ENCODE measurements around the gene DGKG. TPM values are rescaled to one million over a fixed set of nuclear protein-coding genes. Genes with fewer than 3 reads are reported as not detected.

The DGKG gene
- polyA plus RNA-seq, 1 donor (not counting 4 experiments of a cell fraction or from before 2014, with no cell fraction given): 0.22 TPM

DNA sequence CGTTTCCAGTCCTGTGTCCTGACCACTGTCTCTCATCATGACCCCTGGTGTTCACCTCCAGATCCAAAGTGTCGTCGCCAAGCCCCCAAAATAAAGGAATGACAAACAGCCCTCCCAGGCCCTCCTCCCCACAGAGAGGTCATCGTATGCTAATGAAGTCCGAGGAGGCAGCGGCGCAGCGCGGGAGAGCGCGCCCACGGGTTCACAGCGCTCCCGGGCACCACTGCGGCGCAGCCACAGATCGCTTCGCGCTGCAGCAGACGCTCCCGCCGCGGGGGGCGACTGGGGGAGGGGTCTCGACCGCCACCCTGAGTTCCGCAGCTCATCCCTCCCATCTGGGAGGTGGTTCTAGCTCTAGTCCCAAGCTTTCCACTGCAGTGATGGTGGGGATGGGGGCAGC lies 1.3 kb downstream of the DGKG start:
- H3K4me3 ChIP-seq (ENCODE audit: control insufficient read depth in 2 of 3, extremely low read depth in 1 of 3, insufficient read depth in 2 of 3, low read depth in 1 of 3, low read length in 3 of 3): no peak overlapping the region

DNA sequence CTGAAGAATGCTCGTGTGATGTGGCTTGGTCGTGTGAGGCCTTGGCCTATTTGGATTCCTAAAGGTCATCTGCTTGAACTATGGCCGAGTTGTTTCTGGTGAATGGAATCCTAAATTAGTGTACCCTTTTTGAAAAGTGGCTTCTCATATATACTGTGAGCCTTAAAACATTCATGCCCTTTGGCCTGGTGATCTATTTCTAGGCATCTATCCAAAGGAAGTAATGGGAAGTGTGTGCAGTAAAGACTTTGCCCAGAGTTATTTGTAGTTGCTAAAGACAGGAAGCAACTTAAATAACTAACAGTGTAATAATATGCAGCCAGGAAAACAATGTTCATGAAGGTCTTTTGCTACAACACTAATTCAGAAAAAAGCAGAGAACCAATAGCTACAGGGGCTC lies 3.0 kb downstream of the DGKG start:
- Histone ChIP-seq H2AFZ (ENCODE audit: control insufficient read depth, low read length) (no peak overlapping the region), H3K9me3 (ENCODE audit: control insufficient read depth, low read depth, low read length) (no peaks in the 10 kb centered on the region), H3K4me1 (ENCODE audit: control insufficient read depth, extremely low read depth, insufficient read depth, low read length) (no peaks in the 10 kb centered on the region), H3K9me1 (ENCODE audit: control insufficient read depth, extremely low read depth, insufficient read depth, low read length) (no peaks in the 10 kb centered on the region), H3K4me2 (ENCODE audit: control insufficient read depth, extremely low read depth, insufficient read depth, low read depth, low read length) (no peak overlapping the region), H4K20me1 (ENCODE audit: control insufficient read depth, extremely low read depth, insufficient read depth, low read length) (no peaks in the 10 kb centered on the region), H3K27me3 (ENCODE audit: control insufficient read depth, extremely low read depth, insufficient read depth, low read length) (peaks cover 56% of the 10 kb centered on the region), H3K79me2 (ENCODE audit: control insufficient read depth, insufficient read depth, low read length) (no peaks in the 10 kb centered on the region), H3K36me3 (ENCODE audit: control insufficient read depth in 2 of 2, extremely low read depth in 1 of 2, insufficient read depth in 2 of 2, low read length in 2 of 2) (no peaks in the 10 kb centered on the region), H3K4me3 (ENCODE audit: control insufficient read depth in 2 of 3, extremely low read depth in 1 of 3, insufficient read depth in 2 of 3, low read depth in 1 of 3, low read length in 3 of 3) (no peak overlapping the region), H3K9ac (ENCODE audit: control insufficient read depth, extremely low read depth, insufficient read depth, low read length) (no peak overlapping the region), H3K27ac (ENCODE audit: control insufficient read depth, insufficient read depth, low read length) (no peak overlapping the region)
- dilution Hi-C loops (cut with MboI; ENCODE audit: extremely low pct_ligation_motif_present, low sequenced_read_pairs): no loop called here
- FAIRE-seq (peak; percentile 5), DNase-seq (ENCODE audit: low read depth, low spot score) (no peak)
- TF ChIP-seq EZH2 (IDR thresholded peaks at IDR 0.05; ENCODE audit: low read length) (no peak), CTCF (optimal IDR thresholded peaks at IDR 0.05 in 1 of 3, IDR thresholded peaks at IDR 0.05 in 1 of 3, conservative IDR thresholded peaks at IDR 0.05 in 1 of 3; ENCODE audit: extremely low read depth in 1 of 3, insufficient read depth in 2 of 3, low read length in 3 of 3) (no peak)

More for the DNA sequence above, 1.3 kb downstream of the DGKG start:
- FAIRE-seq: no peak
- dilution Hi-C loops (cut with MboI; ENCODE audit: extremely low pct_ligation_motif_present, low sequenced_read_pairs): no loop called here
- Histone ChIP-seq H3K9ac (ENCODE audit: control insufficient read depth, extremely low read depth, insufficient read depth, low read length) (no peak overlapping the region), H3K36me3 (ENCODE audit: control insufficient read depth in 2 of 2, extremely low read depth in 1 of 2, insufficient read depth in 2 of 2, low read length in 2 of 2) (no peaks in the 10 kb centered on the region), H2AFZ (ENCODE audit: control insufficient read depth, low read length) (no peak overlapping the region), H3K27ac (ENCODE audit: control insufficient read depth, insufficient read depth, low read length) (no peak overlapping the region), H3K9me3 (ENCODE audit: control insufficient read depth, low read depth, low read length) (no peaks in the 10 kb centered on the region), H3K79me2 (ENCODE audit: control insufficient read depth, insufficient read depth, low read length) (no peaks in the 10 kb centered on the region), H3K4me2 (ENCODE audit: control insufficient read depth, extremely low read depth, insufficient read depth, low read depth, low read length) (no peak overlapping the region), H3K9me1 (ENCODE audit: control insufficient read depth, extremely low read depth, insufficient read depth, low read length) (no peaks in the 10 kb centered on the region), H3K27me3 (ENCODE audit: control insufficient read depth, extremely low read depth, insufficient read depth, low read length) (peaks cover 62% of the 10 kb centered on the region), H4K20me1 (ENCODE audit: control insufficient read depth, extremely low read depth, insufficient read depth, low read length) (no peaks in the 10 kb centered on the region), H3K4me1 (ENCODE audit: control insufficient read depth, extremely low read depth, insufficient read depth, low read length) (no peaks in the 10 kb centered on the region)
- TF ChIP-seq EZH2 (IDR thresholded peaks at IDR 0.05; ENCODE audit: low read length) (no peak), CTCF (optimal IDR thresholded peaks at IDR 0.05 in 1 of 3, IDR thresholded peaks at IDR 0.05 in 1 of 3, conservative IDR thresholded peaks at IDR 0.05 in 1 of 3; ENCODE audit: extremely low read depth in 1 of 3, insufficient read depth in 2 of 3, low read length in 3 of 3) (no peak)
- no peak for DNase-seq (ENCODE audit: low read depth, low spot score)

Measured in keratinocyte (primary cell).